Thoracic aorta (tissue), 2 donors: ENCODE measurements around the gene SEMA3D. TPM values are rescaled to one million over a fixed set of nuclear protein-coding genes. Genes with fewer than 3 reads are reported as not detected.

Experiments
- ATAC-seq: fragments of 150-250 bp; one replicate; pipeline ENCODE4 v1.8.0; 2017; ENCODE audit warnings: low read depth; ENCODE audit not compliant: insufficient number of reproducible peaks, low FRiP score
- DNase-seq: peaks from one replicate; pipeline ENCODE4 v3.0.0-alpha.2; 2020; ENCODE audit warnings: low spot score
- H3K27ac ChIP-seq, 2 donors: fragments of 200-600 bp; sonication (generic); 1 replicate in 1 of 2; 2 replicates in 1 of 2; pipeline ENCODE4 v1.5.1; 2016; ENCODE audit warnings: mild to moderate bottlenecking in 2 of 2, moderate library complexity in 2 of 2
- H3K27me3 ChIP-seq: fragments of 200-600 bp; sonication (generic); replicated peaks from 2 replicates; pipeline ENCODE4 v1.6.0; 2016; ENCODE audit warnings: mild to moderate bottlenecking; ENCODE audit not compliant: insufficient read depth
- H3K36me3 ChIP-seq: fragments of 200-600 bp; sonication (generic); one replicate; pipeline ENCODE4 v1.5.1; 2016
- H3K4me1 ChIP-seq, 2 donors: fragments of 200-600 bp; sonication (generic); 1 replicate in 1 of 2; 2 replicates in 1 of 2; pipeline versions ENCODE4 v1.5.1 to v1.6.0; 2016; ENCODE audit warnings: low read depth in 2 of 2, mild to moderate bottlenecking in 1 of 2; ENCODE audit not compliant: control insufficient read depth in 1 of 2
- H3K4me3 ChIP-seq: fragments of 200-600 bp; sonication (generic); 2 replicates; pipeline ENCODE4 v1.5.1; 2016; ENCODE audit warnings: mild to moderate bottlenecking
- H3K9me3 ChIP-seq: fragments of 200-600 bp; sonication (generic); 2 replicates; pipeline ENCODE4 v1.5.1; 2016
- CTCF ChIP-seq: fragments of 200-600 bp; sonication (generic); IDR thresholded peaks from one replicate; pipeline ENCODE4 v1.5.1; 2019; ENCODE audit warnings: antibody characterized with exemption
- total RNA-seq, 2 donors: library from RNA; depleted of rRNA; stranded (reverse); fragments of >200 nt; gene quantifications; one replicate each; pipeline versions ENCODE4 v1.1.0 to v1.2.3, GENCODE V29; 2016

The SEMA3D gene
- total RNA-seq, 2 donors from 2014 or later = 18.5 to 22.8 TPM

DNA sequence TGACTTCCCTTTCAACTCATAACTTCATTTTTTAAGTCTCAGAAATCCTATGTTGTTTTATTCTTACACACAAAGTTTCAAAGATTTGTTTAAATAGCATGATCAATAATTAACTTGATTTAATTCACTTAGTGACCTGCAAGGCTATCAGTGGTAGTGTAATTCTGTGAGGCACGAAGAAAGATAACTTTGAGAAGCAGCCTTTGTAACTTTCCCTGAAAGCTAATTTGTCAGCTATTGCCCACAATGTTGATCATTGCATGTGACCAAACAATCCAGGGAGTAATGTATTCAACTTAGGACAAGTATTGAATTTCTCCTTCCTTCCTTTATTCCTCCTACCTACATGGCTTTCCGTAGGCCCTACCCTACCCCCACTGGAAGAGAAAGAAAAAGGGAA lies 111.0 kb downstream of the SEMA3D start:
- Histone ChIP-seq H3K4me3 (no peak overlapping the region), H3K36me3 (no peaks in the 10 kb centered on the region), H3K9me3 (no peaks in the 10 kb centered on the region), H3K27ac (no peak overlapping the region), H3K27me3 (no peaks in the 10 kb centered on the region), H3K4me1 (no peaks in the 10 kb centered on the region)
- ATAC-seq (no peak), DNase-seq (no peak)
- TF ChIP-seq CTCF = no peak

DNA sequence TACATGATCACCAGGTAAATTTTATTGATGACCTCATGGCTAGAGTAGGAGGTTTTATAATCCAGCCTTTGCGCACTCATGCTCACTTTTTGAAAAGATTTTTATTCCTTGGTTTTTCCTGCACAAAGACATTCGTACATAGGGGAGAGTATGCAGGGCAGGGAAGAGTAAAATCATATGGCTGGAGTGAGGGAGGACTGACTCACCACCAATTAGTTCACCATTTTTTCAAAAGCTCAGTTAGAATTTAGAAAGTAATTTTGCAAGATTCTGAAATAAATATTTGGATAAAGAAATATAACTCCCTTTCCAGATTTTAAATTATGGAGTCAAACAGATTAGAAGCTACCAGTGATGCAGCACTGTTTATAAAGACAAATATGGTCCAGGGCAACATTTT lies 111.9 kb downstream of the SEMA3D start:
- TF ChIP-seq CTCF = no peak
- H3K27me3 ChIP-seq = no peaks in the 10 kb centered on the region
- H3K36me3 ChIP-seq = no peaks in the 10 kb centered on the region
- H3K4me1 ChIP-seq = no peaks in the 10 kb centered on the region
- ATAC-seq = no peak
- no peaks in the 10 kb centered on the region for H3K9me3 ChIP-seq
- H3K4me3 ChIP-seq = no peak overlapping the region
- H3K27ac ChIP-seq = no peak overlapping the region
- DNase-seq = no peak

- TF ChIP-seq CTCF = no peak
- Histone ChIP-seq H3K4me3 (no peak overlapping the region), H3K27ac (no peak overlapping the region), H3K27me3 (no peaks in the 10 kb centered on the region), H3K36me3 (no peaks in the 10 kb centered on the region), H3K9me3 (no peaks in the 10 kb centered on the region), H3K4me1 (peaks cover under 1 to 3% of the 10 kb centered on the region in 2 donors)
- DNase-seq (no peak), ATAC-seq (no peak)
These were observed 112.8 kb downstream of the SEMA3D start for GRCh38 chr7:85074016-85074415.

- Histone ChIP-seq H3K4me1 (peaks cover 13 to 24% of the 10 kb centered on the region in 2 donors), H3K27ac (no peak overlapping the region), H3K27me3 (no peaks in the 10 kb centered on the region), H3K36me3 (no peaks in the 10 kb centered on the region), H3K4me3 (no peak overlapping the region), H3K9me3 (no peaks in the 10 kb centered on the region)
- no peak for TF ChIP-seq CTCF
- ATAC-seq (no peak), DNase-seq (no peak)
These were observed 115.8 kb downstream of the SEMA3D start for GRCh38 chr7:85070967-85071628.

- no peaks in the 10 kb centered on the region for H3K36me3 ChIP-seq
- H3K9me3 ChIP-seq = no peaks in the 10 kb centered on the region
- no peak for TF ChIP-seq CTCF
- H3K27me3 ChIP-seq = no peaks in the 10 kb centered on the region
- no peak overlapping the region for H3K4me3 ChIP-seq
- peaks cover 22 to 44% of the 10 kb centered on the region in 2 donors for H3K4me1 ChIP-seq
- DNase-seq (no peak), ATAC-seq (peak; percentile 67)
- H3K27ac ChIP-seq = no peak overlapping the region
These were observed 118.1 kb downstream of the SEMA3D start for GRCh38 chr7:85068799-85069198.
